ENCODE results near the gene PPP2R3B. TPM values are rescaled to one million over a fixed set of nuclear protein-coding genes. Genes with fewer than 3 reads are reported as not detected.
"Not testable (repeated sequence)": the region's sequence is repeated elsewhere in the genome, so short reads cannot be mapped to it uniquely, and the experiment has no call there.

PPP2R3B gene
- total and polyA plus RNA-seq, 5 experiments from 2014 or later, result 7.4 to 56.4 (median 12.9) TPM

- POLR2A ChIA-PET, result no interaction called here
- Mint-ChIP-seq H3K9me3 (no peaks in the 10 kb centered on the region), H3K4me1 (peaks cover 0 to 7% (median 2%) of the 10 kb centered on the region in 4 donors), H3K27me3 (no peaks in the 10 kb centered on the region), H3K36me3 (peaks cover 0 to 27% (median 11%) of the 10 kb centered on the region in 3 donors), H3K27ac (no peak overlapping the region), H3K4me3 (no peak overlapping the region)
- no peak for ATAC-seq
- peak in 1 of 10 donors; percentile 62 for DNase-seq
Observed at GRCh38 chrX:334971-335757, 51.5 kb downstream of the PPP2R3B start.

- peaks cover 0 to 7% (median 3%) of the 10 kb centered on the region in 4 donors for H3K4me1 Mint-ChIP-seq
- POLR2A ChIA-PET, result no interaction called here
- DNase-seq (peak in 1 of 10 donors; percentile 40), ATAC-seq (no peak)
- no peaks in the 10 kb centered on the region for H3K27me3 Mint-ChIP-seq
- no peaks in the 10 kb centered on the region for H3K9me3 Mint-ChIP-seq
- no peak overlapping the region for H3K27ac Mint-ChIP-seq
- peaks cover 0 to 27% (median 11%) of the 10 kb centered on the region in 3 donors for H3K36me3 Mint-ChIP-seq
- H3K4me3 Mint-ChIP-seq, result no peak overlapping the region
Observed at GRCh38 chrX:334331-334891, 52.3 kb downstream of the PPP2R3B start.

- DNase-seq (peak in 1 of 10 donors; percentile 36), ATAC-seq (no peak)
- no peaks in the 10 kb centered on the region for H3K9me3 Mint-ChIP-seq
- POLR2A ChIA-PET, result no interaction called here
- no peaks in the 10 kb centered on the region for H3K27me3 Mint-ChIP-seq
- H3K4me3 Mint-ChIP-seq, result no peak overlapping the region
- peaks cover 0 to 25% (median 10%) of the 10 kb centered on the region in 3 donors for H3K36me3 Mint-ChIP-seq
- peaks cover 0 to 7% (median 3%) of the 10 kb centered on the region in 4 donors for H3K4me1 Mint-ChIP-seq
- H3K27ac Mint-ChIP-seq, result no peak overlapping the region
Observed at GRCh38 chrX:333611-334311, 52.9 kb downstream of the PPP2R3B start.

GRCh38 chrX:332916-333610 is 53.6 kb downstream of the PPP2R3B start:
- POLR2A ChIA-PET, result no interaction called here
- peak in 1 of 10 donors; percentile 59 for DNase-seq
- Mint-ChIP-seq H3K27ac (no peak overlapping the region), H3K36me3 (peaks cover 0 to 23% (median 8%) of the 10 kb centered on the region in 3 donors), H3K4me3 (no peak overlapping the region), H3K9me3 (no peaks in the 10 kb centered on the region), H3K27me3 (no peaks in the 10 kb centered on the region), H3K4me1 (peaks cover 0 to 7% (median 3%) of the 10 kb centered on the region in 4 donors)
- ATAC-seq, result no peak

GRCh38 chrX:332496-332860 is 54.2 kb downstream of the PPP2R3B start:
- peak overlapping the region in 1 of 10 donors; percentile 21 for H3K27ac Mint-ChIP-seq
- no peak for ATAC-seq
- peaks cover 0 to 7% (median 3%) of the 10 kb centered on the region in 4 donors for H3K4me1 Mint-ChIP-seq
- H3K4me3 Mint-ChIP-seq, result no peak overlapping the region
- no peaks in the 10 kb centered on the region for H3K27me3 Mint-ChIP-seq
- no peak for DNase-seq
- H3K9me3 Mint-ChIP-seq, result no peaks in the 10 kb centered on the region
- POLR2A ChIA-PET, result no interaction called here
- peaks cover 0 to 18% (median 7%) of the 10 kb centered on the region in 3 donors for H3K36me3 Mint-ChIP-seq

GRCh38 chrX:331825-332495 is 54.7 kb downstream of the PPP2R3B start:
- ATAC-seq (peak; percentile 9 to 10), DNase-seq (peak in 1 of 10 donors; percentile 59)
- Mint-ChIP-seq H3K4me3 (peak overlapping the region in 7 of 10 donors; percentile 27 to 86 (median 48)), H3K9me3 (no peaks in the 10 kb centered on the region), H3K27me3 (no peaks in the 10 kb centered on the region), H3K36me3 (peaks cover 0 to 13% (median 3%) of the 10 kb centered on the region in 3 donors), H3K4me1 (peaks cover 0 to 7% (median 3%) of the 10 kb centered on the region in 4 donors), H3K27ac (peak overlapping the region in 1 of 10 donors; percentile 78)
- POLR2A ChIA-PET, result no interaction called here

- peak in 3 of 10 donors; percentile 26 to 61 (median 36) for DNase-seq
- ATAC-seq, result peak; percentile 82 to 83
Observed at GRCh38 chrX:331151-331824, 55.4 kb downstream of the PPP2R3B start.

GRCh38 chrX:330726-331150 is 56.0 kb downstream of the PPP2R3B start:
- DNase-seq (no peak), ATAC-seq (no peak)
- POLR2A ChIA-PET, result no interaction called here
- peaks cover 1 to 7% (median 4%) of the 10 kb centered on the region in 4 donors for H3K4me1 Mint-ChIP-seq
- no peaks in the 10 kb centered on the region for H3K27me3 Mint-ChIP-seq
- no peak overlapping the region for H3K27ac Mint-ChIP-seq
- H3K4me3 Mint-ChIP-seq, result peak overlapping the region in 3 of 10 donors; percentile 41 to 86 (median 64)
- peaks cover 0 to 3% (median 0%) of the 10 kb centered on the region in 3 donors for H3K36me3 Mint-ChIP-seq
- no peaks in the 10 kb centered on the region for H3K9me3 Mint-ChIP-seq

More at GRCh38 chrX:331151-331824, 55.4 kb downstream of the PPP2R3B start:
- Mint-ChIP-seq H3K36me3 (peaks cover 0 to 6% (median 0%) of the 10 kb centered on the region in 3 donors), H3K9me3 (no peaks in the 10 kb centered on the region), H3K27me3 (no peaks in the 10 kb centered on the region), H3K27ac (peak overlapping the region in 2 of 10 donors; percentile 11 to 78), H3K4me1 (peaks cover 0 to 7% (median 3%) of the 10 kb centered on the region in 4 donors), H3K4me3 (peak overlapping the region in 8 of 10 donors; percentile 33 to 86 (median 50))
- POLR2A ChIA-PET, result no interaction called here

- ATAC-seq, H3K4me1 Mint-ChIP-seq, H3K4me3 Mint-ChIP-seq, H3K27me3 Mint-ChIP-seq, DNase-seq, H3K9me3 Mint-ChIP-seq, H3K27ac Mint-ChIP-seq, POLR2A ChIA-PET, H3K36me3 Mint-ChIP-seq: not testable (repeated sequence)
Observed at GRCh38 chrX:330141-330725, 56.5 kb downstream of the PPP2R3B start.

GRCh38 chrX:329291-329910 is 57.3 kb downstream of the PPP2R3B start:
- H3K9me3 Mint-ChIP-seq, result no peaks in the 10 kb centered on the region
- H3K27ac Mint-ChIP-seq, result peak overlapping the region in 2 of 10 donors; percentile 37 to 46
- POLR2A ChIA-PET, result no interaction called here
- H3K36me3 Mint-ChIP-seq, result no peaks in the 10 kb centered on the region
- peaks cover 7 to 13% (median 9%) of the 10 kb centered on the region in 4 donors for H3K4me1 Mint-ChIP-seq
- peaks cover 0 to 3% (median 0%) of the 10 kb centered on the region in 5 donors for H3K27me3 Mint-ChIP-seq
- ATAC-seq (no peak), DNase-seq (no peak)
- no peak overlapping the region for H3K4me3 Mint-ChIP-seq

GRCh38 chrX:327660-328126 is 59.0 kb downstream of the PPP2R3B start:
- Mint-ChIP-seq H3K27me3 (peaks cover 0 to 3% (median 1%) of the 10 kb centered on the region in 5 donors), H3K36me3 (no peaks in the 10 kb centered on the region), H3K4me3 (no peak overlapping the region), H3K9me3 (no peaks in the 10 kb centered on the region), H3K27ac (no peak overlapping the region), H3K4me1 (peaks cover 19 to 26% (median 23%) of the 10 kb centered on the region in 4 donors)
- ATAC-seq, result no peak
- POLR2A ChIA-PET, result no interaction called here
- DNase-seq, result peak in 1 of 10 donors; percentile 57
